Embryonic facial prominence (tissue), 1 donor: ENCODE results near the gene F13B.
"Not testable (repeated sequence)": the region's sequence is repeated elsewhere in the genome, so short reads cannot be mapped to it uniquely, and the experiment has no call there.

Source experiments
- DNase-seq: peaks from one replicate; pipeline ENCODE4 v3.0.0-alpha.2; 2016; ENCODE audit errors: extremely low spot score

The F13B gene, protein sequence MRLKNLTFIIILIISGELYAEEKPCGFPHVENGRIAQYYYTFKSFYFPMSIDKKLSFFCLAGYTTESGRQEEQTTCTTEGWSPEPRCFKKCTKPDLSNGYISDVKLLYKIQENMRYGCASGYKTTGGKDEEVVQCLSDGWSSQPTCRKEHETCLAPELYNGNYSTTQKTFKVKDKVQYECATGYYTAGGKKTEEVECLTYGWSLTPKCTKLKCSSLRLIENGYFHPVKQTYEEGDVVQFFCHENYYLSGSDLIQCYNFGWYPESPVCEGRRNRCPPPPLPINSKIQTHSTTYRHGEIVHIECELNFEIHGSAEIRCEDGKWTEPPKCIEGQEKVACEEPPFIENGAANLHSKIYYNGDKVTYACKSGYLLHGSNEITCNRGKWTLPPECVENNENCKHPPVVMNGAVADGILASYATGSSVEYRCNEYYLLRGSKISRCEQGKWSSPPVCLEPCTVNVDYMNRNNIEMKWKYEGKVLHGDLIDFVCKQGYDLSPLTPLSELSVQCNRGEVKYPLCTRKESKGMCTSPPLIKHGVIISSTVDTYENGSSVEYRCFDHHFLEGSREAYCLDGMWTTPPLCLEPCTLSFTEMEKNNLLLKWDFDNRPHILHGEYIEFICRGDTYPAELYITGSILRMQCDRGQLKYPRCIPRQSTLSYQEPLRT

GRCh38 chr1:197066719-197067456, at the start of gene F13B:
F13B (minus strand) TSS chr1:197067260; CDS start chr1:197067223, 37 bp downstream.
- DNase-seq: no peak

GRCh38 chr1:197116156-197116555, 49.1 kb upstream of the F13B start:
- DNase-seq: no peak

GRCh38 chr1:197106869-197107268, 39.8 kb upstream of the F13B start:
- DNase-seq: no peak

GRCh38 chr1:197103300-197103699, 36.2 kb upstream of the F13B start:
- DNase-seq: no peak

DNA sequence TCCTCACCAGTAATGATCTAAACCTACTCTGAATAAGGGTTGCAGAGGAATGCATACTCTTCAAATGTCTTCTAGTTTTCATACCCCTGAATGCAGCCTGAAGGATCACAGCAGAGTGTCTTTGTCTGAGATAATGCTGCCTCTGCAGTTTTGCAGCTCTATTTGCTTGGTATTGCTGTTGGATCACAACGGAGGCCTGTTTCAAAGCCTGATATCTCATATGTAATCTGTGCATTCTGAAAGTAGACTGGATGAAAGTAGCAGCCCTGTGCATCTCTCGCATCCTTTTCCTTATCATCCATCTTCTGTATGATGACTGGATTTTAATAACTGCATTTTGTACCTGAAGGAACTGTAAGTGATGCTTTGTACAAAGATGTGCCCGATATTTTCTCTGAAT, 34.9 kb upstream of the F13B start:
- no peak for DNase-seq

DNA sequence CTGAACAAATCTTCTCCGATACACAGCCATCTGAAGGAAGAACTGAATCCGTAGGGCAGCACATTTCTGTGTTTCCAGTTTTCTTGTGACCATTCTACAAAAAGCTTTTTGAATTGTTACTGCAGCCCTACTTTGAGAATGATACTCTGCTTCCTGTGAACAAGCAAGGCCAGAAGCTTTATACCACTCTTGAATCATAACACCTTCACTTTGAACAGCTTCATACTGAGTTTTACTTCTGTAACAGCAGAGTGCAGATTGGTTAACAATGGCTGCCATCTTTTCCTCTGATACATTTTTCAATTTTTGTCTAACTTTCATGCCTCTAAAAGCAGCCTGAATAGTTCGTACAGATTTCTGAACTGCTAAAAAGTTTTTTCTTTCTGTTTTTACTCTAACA, 33.6 kb upstream of the F13B start:
- DNase-seq: no peak

DNA sequence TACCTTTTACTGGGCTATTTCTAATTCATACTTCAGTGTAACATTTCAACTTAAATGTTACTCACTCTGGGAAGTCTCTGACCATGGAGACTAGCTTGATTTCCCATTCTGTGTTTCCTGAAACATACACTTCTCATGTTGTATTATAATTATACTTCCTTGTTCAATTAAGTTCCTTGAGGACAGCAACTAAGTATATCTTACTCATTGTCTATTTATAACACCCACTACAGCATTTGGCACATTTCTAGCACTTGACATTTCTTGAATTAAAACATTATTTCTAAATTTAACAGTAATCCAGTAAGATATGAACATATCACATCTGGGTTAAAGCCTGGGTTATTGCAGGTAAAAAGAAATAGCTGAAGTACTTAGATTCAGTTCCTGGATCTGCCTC, 32.4 kb upstream of the F13B start:
- no peak for DNase-seq

- DNase-seq: not testable (repeated sequence)
Measured at GRCh38 chr1:197096971-197097370, 29.9 kb upstream of the F13B start.

DNA sequence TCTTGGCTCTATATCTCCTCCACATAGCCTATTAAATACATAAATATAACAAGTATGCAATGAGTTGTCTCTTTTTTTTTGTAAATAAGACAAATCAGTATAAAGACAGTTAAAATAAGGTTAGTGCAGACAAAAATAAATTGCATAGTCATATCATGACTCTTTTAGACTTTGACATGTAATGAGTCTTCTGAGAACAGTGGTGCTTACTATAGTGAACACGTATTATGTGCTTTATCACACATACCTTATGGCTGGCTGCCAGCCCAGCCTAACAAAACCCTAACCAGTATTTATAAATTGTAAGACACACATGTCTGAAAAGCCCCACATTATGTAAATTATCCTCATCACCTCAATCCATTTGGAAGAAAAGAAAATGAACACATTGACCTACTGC, 29.1 kb upstream of the F13B start:
- DNase-seq: no peak

DNA sequence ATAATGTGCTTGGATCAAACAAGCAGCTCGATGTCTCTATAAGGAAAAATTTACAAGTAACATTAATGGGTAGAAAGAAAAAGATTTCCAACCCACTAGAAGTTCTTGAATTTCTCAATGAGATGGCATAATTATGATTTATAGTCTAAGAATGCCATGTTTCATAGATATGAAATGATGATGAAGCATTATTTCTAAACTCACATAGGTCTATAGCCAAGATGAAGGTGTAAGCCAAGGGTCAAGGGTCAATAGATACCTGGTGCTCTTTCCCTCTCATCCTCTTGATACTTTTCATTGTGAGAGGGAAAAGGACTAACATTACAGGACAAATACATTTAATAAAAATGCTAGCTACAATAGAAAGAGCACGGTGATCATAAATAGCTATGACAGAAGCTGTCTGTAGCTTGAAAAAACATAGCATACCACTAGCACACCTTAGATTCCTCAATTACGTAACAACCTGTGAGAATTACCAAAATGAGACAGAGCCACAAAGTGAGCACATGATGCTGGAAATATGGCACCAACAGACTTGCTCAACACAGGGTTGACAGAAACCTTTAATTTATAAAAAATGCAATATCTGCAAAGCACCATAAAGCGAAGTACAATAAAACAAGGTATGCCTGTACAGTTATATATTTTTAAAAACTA, 26.3 kb upstream of the F13B start:
- DNase-seq: no peak

DNA sequence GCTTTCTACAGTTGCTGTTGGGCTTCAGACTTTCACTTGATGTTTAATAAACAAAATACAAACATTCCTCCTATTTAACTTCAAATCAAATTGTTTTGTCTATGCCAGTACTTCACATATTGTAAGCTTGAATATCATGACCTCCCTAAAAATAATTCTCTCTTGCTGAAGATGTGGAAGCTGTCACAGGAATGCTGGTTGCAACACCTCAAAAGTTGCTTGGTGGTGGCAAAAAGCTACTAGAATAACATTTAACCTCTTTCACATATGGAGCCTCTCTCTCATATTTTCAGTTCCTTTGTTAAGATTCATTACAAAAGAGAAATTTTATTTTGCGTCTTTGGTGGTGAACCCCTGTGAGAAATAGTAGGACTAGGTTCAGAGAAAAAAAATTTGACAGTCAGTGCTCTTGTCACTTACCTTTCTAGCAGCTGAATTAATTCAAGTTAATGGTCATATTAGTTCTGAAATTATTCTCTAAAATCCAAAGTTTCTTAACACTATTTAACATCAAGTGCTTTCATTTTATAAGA, 25.5 kb upstream of the F13B start:
- no peak for DNase-seq

DNA sequence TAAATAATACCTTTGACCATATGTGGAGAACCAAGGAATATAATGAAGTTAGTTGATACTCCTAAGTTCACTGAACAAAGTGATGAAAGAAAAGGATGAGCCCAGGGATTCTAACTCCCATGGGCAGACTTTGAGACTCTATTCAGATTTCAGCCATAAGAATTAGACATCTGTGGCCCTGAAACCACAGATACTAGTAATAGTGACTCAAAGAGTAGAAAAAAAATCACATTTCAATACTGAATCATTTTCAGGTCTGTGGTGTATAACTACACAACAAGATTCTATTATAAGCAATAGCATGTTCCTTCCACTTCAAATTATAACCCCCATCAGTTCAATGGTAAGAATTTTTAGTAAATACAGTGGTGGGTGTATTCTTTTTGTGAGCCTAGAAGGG, 16.4 kb upstream of the F13B start:
- DNase-seq: no peak

- no peak for DNase-seq
Measured at GRCh38 chr1:197081117-197081753, 14.2 kb upstream of the F13B start.

DNA sequence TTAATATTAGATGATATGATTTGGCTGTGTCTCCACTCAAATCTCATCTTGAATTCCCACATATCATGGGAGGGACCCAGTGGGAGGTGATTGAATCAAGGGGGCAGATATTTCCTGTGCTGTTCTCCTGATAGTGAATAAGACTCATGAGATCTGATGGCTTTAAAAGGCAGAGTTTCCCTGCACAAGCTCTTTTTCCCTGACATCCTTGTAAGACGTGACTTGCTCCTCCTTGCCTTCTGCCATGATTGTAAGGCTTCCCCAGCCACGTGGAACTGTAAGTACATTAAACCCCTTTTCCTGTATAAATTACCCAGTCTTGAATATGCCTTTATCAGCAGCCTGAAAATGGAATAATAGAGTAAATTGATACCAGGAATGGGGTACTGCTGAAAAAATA, 13.3 kb upstream of the F13B start:
- no peak for DNase-seq

GRCh38 chr1:197076585-197076984, 9.5 kb upstream of the F13B start:
- DNase-seq: no peak

GRCh38 chr1:197073978-197074377, 6.9 kb upstream of the F13B start:
- no peak for DNase-seq

GRCh38 chr1:197067457-197067818, 378 bp upstream of the F13B start:
- no peak for DNase-seq

DNA sequence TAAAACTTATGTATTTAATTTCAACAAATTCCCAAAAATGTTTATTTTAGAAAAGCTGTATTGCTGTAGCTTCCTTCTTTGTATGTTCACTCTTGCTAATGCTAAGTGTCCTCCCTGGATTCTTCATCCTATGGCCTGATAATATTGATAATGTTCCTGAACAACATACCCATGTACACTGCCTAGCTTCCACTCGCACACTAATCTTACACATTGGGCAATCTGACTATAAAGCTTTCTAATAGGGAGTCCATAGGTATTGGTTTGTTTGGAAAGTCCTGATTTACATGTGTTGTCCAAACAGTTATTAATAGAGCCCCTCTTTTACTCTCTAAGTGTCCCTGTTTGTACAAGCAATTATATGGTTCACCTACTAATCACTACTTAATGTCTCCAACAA, 783 bp downstream of the F13B start:
- DNase-seq: no peak

- no peak for DNase-seq
Measured at GRCh38 chr1:197065559-197065958, 1.5 kb downstream of the F13B start.

GRCh38 chr1:197063212-197063611, 3.8 kb downstream of the F13B start:
- DNase-seq: no peak

DNA sequence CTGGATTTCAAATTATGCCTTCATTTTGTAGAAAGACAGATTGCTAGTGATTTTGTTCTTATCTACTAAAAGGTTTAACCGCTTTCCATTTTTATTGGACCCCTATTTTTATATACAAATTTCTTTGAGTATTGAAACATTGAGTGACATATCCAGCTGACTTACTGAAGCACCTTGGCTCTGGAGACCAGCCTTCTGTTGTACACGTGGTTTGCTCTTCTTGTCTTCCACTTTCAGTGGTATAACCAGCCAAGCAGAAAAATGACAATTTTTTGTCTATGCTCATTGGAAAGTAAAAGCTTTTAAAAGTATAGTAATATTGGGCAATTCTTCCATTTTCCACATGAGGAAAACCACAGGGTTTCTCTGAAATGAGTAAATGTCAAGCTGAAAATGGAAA, 4.4 kb downstream of the F13B start:
- DNase-seq: no peak

GRCh38 chr1:197049100-197049499, 18.0 kb downstream of the F13B start:
- DNase-seq: no peak
